Gastroesophageal sphincter (tissue), 4 donors: ENCODE measurements around the gene RLN1. TPM values are rescaled to one million over a fixed set of nuclear protein-coding genes. Genes with fewer than 3 reads are reported as not detected.

ENCODE experiments used
- ATAC-seq: fragments of 150-250 bp; one replicate; pipeline ENCODE4 v1.9.1; 2016; ENCODE audit warnings: mild to moderate bottlenecking, moderate library complexity
- H3K27ac ChIP-seq, 4 donors: fragments of 200-600 bp; sonication (generic) in 3 of 4; 1 replicate in 3 of 4; 2 replicates in 1 of 4; pipeline ENCODE4 v1.5.1; 2016 to 2019
- H3K27me3 ChIP-seq: fragments of 200-600 bp; sonication (generic); one replicate; pipeline ENCODE4 v1.5.1; 2019
- H3K36me3 ChIP-seq, 2 donors: fragments of 200-600 bp; sonication (generic); one replicate each; pipeline ENCODE4 v1.5.1; 2019; ENCODE audit warnings: control low read depth in 1 of 2
- H3K4me1 ChIP-seq, 3 donors: fragments of 200-600 bp; sonication (generic); 1 replicate in 2 of 3; 2 replicates in 1 of 3; pipeline ENCODE4 v1.5.1; 2016 to 2019; ENCODE audit warnings: control low read depth in 2 of 3
- H3K4me3 ChIP-seq, 2 donors: fragments of 200-600 bp; sonication (generic); one replicate each; pipeline ENCODE4 v1.5.1; 2019; ENCODE audit warnings: mild to moderate bottlenecking in 1 of 2, moderate library complexity in 1 of 2
- H3K9me3 ChIP-seq, 3 donors: fragments of 200-600 bp; sonication (generic); one replicate each; pipeline ENCODE4 v1.5.1; 2017 to 2019; ENCODE audit warnings: control low read depth in 2 of 3
- EP300 ChIP-seq: sonication (generic); formaldehyde crosslinking; IDR thresholded peaks from one replicate; pipeline ENCODE4 v1.6.1; 2017; ENCODE audit warnings: antibody characterized with exemption, mild to moderate bottlenecking
- POLR2A ChIP-seq, 2 donors: fragments of 450-650 bp; IDR thresholded peaks; one replicate each; pipeline ENCODE4 v1.6.1; 2017; ENCODE audit warnings: antibody characterized with exemption in 2 of 2, mild to moderate bottlenecking in 2 of 2, moderate library complexity in 1 of 2
- POLR2AphosphoS5 ChIP-seq: sonication (generic); formaldehyde crosslinking; IDR thresholded peaks from one replicate; pipeline ENCODE4 v1.6.1; 2017; ENCODE audit warnings: antibody characterized with exemption
- WGBS, 2 donors: methylation state at CpG; one replicate each; pipeline ENCODE4 v1.1.5; 2018; ENCODE audit warnings: low coverage in 1 of 2; 5-methylcytosine and 5-hydroxymethylcytosine counted together
- small RNA-seq, 4 donors: library from RNA; depleted of rRNA; stranded (forward); fragments of <200 nt; gene quantifications; one replicate each; pipeline ENCODE3, GENCODE V24; 2016
- total RNA-seq, 4 donors: library from RNA; depleted of rRNA; stranded (reverse); fragments of >200 nt; gene quantifications; one replicate each; pipeline ENCODE4 v1.1.0, GENCODE V29; 2016
- TF ChIP-seq, protein P1 (sequence below), 4 experiments: fragments of 200-600 bp in 2 of 4; fragments of 450-650 bp in 2 of 4; sonication (generic) in 1 of 4; IDR thresholded peaks; one replicate each; pipeline ENCODE4 v1.5.1; 2017 to 2019; ENCODE audit warnings: antibody characterized with exemption in 4 of 4, mild to moderate bottlenecking in 2 of 4, moderate library complexity in 2 of 4

Gene RLN1
- total RNA-seq, 4 donors from 2014 or later, result not detected

DNA sequence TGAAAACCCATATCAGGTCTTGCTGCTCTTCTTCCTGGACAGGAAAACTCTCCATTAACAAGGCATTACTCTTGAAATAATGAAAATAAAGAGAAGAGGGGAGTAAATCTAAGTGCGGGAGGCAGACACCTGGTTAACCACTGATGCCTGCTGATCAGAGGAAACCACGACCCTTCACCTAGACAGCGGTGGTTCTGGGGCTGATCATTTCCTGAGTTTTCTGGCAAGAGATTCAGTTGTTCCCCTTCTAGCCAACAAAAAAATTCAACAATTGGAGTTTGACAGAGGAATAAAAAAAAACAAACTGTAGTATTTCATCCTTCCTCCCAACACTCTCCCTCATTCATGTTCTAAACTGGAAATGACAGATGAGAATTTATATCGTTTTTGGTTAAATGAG, 38.1 kb downstream of the RLN1 start:
- H3K27ac ChIP-seq, result no peak overlapping the region
- WGBS, 2 donors, result 41 to 68% methylated on average over 4 of the region's 4 CpGs
- no peak for TF ChIP-seq POLR2AphosphoS5
- no peak for TF ChIP-seq POLR2A (IDR thresholded peaks at IDR 0.05)
- TF ChIP-seq, protein P1, sequence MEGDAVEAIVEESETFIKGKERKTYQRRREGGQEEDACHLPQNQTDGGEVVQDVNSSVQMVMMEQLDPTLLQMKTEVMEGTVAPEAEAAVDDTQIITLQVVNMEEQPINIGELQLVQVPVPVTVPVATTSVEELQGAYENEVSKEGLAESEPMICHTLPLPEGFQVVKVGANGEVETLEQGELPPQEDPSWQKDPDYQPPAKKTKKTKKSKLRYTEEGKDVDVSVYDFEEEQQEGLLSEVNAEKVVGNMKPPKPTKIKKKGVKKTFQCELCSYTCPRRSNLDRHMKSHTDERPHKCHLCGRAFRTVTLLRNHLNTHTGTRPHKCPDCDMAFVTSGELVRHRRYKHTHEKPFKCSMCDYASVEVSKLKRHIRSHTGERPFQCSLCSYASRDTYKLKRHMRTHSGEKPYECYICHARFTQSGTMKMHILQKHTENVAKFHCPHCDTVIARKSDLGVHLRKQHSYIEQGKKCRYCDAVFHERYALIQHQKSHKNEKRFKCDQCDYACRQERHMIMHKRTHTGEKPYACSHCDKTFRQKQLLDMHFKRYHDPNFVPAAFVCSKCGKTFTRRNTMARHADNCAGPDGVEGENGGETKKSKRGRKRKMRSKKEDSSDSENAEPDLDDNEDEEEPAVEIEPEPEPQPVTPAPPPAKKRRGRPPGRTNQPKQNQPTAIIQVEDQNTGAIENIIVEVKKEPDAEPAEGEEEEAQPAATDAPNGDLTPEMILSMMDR (IDR thresholded peaks at IDR 0.05), result no peak
- TF ChIP-seq EP300, result no peak
- no peaks in the 10 kb centered on the region for H3K36me3 ChIP-seq
- no peak overlapping the region for H3K4me3 ChIP-seq
- ATAC-seq, result no peak
- H3K9me3 ChIP-seq, result no peaks in the 10 kb centered on the region
- no peaks in the 10 kb centered on the region for H3K27me3 ChIP-seq
- H3K4me1 ChIP-seq, result no peaks in the 10 kb centered on the region

- Histone ChIP-seq H3K4me3 (no peak overlapping the region), H3K27me3 (peaks cover 6% of the 10 kb centered on the region), H3K36me3 (no peaks in the 10 kb centered on the region), H3K27ac (no peak overlapping the region), H3K9me3 (peaks cover 0 to 5% (median 0%) of the 10 kb centered on the region in 3 donors), H3K4me1 (no peaks in the 10 kb centered on the region)
- no peak for ATAC-seq
- WGBS, 2 donors, result 64 to 73% methylated on average over 1 of the region's 1 CpG
- TF ChIP-seq POLR2A (IDR thresholded peaks at IDR 0.05) (no peak), POLR2AphosphoS5 (no peak), EP300 (no peak)
- TF ChIP-seq, protein P1 (IDR thresholded peaks at IDR 0.05), result no peak
These were observed 47.5 kb downstream of the RLN1 start for GRCh38 chr9:5292141-5292540.

DNA sequence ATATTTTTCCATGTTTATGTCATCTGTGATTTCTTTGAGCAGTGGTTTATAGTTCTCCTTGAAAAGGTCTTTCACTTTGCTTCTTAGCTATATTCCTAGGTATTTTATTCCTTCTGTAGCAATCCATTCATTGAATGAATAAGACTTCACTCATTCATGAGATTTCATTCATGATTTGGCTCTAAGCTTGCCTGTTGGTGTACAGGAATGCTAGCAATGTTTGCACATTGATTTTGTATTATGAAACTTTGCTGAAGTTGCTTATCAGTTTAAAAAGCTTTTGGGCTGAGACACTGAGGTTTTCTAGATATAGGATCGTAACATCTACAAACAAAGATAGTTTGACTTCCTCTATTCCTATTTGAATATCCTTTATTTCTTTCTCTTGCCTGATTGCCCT, 51.1 kb downstream of the RLN1 start:
- TF ChIP-seq POLR2AphosphoS5, result no peak
- Histone ChIP-seq H3K9me3 (peaks cover 0 to 8% (median 0%) of the 10 kb centered on the region in 3 donors), H3K27me3 (peaks cover 6% of the 10 kb centered on the region), H3K4me1 (no peaks in the 10 kb centered on the region), H3K27ac (no peak overlapping the region), H3K4me3 (no peak overlapping the region), H3K36me3 (no peaks in the 10 kb centered on the region)
- 60 to 100% methylated on average over 1 of the region's 1 CpG for WGBS, 2 donors
- no peak for ATAC-seq

DNA sequence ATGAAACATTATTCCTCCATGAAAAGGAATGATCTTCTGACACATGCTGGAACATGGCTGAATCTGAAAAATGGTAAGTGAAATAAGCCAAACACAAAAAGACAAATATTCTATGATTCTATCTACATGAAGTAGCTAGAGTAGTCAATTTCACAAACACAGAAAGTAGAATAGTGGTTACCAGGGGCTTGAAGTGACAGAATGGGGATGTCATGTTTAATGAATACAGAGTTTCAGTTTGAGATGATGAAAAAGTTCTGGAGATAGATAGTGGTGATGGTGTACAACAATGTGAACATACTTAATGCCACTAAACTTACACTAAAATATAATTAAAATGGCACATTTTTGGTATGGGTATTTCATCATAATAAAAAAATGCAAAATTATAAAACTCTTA, 53.4 kb downstream of the RLN1 start:
- Histone ChIP-seq H3K4me3 (no peak overlapping the region), H3K4me1 (no peaks in the 10 kb centered on the region), H3K27ac (no peak overlapping the region), H3K9me3 (peaks cover 0 to 8% (median 0%) of the 10 kb centered on the region in 3 donors), H3K36me3 (no peaks in the 10 kb centered on the region), H3K27me3 (no peaks in the 10 kb centered on the region)
- ATAC-seq, result no peak
- no peak for TF ChIP-seq POLR2A (IDR thresholded peaks at IDR 0.05)
- TF ChIP-seq, protein P1 (IDR thresholded peaks at IDR 0.05), result no peak
- no peak for TF ChIP-seq EP300
- TF ChIP-seq POLR2AphosphoS5, result no peak

Small RNA genes lying within 50 kb of the gene (small RNA-seq; reads per million reads assigned to genes)
- 0 reads per million in 4 donors for gene AL135786.1
- 0 reads per million in 4 donors for gene HMGN2P31

Other genes with a start within 250 kb of the RLN1 start
- not detected for gene INSL6, start 154.2 kb downstream of the RLN1 start, total RNA-seq
- not detected for gene INSL4, start 108.5 kb downstream of the RLN1 start, total RNA-seq
- not detected for gene RLN2, start 35.2 kb downstream of the RLN1 start, total RNA-seq
- gene PLGRKT, start 98.0 kb upstream of the RLN1 start, total RNA-seq, result 10 to 100 TPM in 3 of 4 donors, 1 to 10 TPM in 1; 8.8 to 22.6 (median 13.3) TPM
- gene CD274, start 110.7 kb upstream of the RLN1 start, total RNA-seq, result 1 to 10 TPM in 3 of 4 donors, under 1 TPM in 1; 0.73 to 3.6 (median 2.7) TPM
- gene PDCD1LG2, start 170.7 kb upstream of the RLN1 start, total RNA-seq, result 1 to 10 TPM in 3 of 4 donors, under 1 TPM in 1; 0.47 to 4.6 (median 2.4) TPM